DMS153 treated with DMSO at 0.1 percent for 48 hours (cell line): ENCODE measurements around the gene KLHDC4.
A peak's percentile ranks its signal among the peaks of the same experiment; 100 is the strongest.
"Not testable (repeated sequence)": the region's sequence is repeated elsewhere in the genome, so short reads cannot be mapped to it uniquely, and the experiment has no call there.

ENCODE experiments used
- DNase-seq: peaks from one replicate; lab custom pipeline; 2025; ENCODE audit not compliant: unreplicated experiment; lab: John Stamatoyannopoulos, UW

The KLHDC4 gene

DNA sequence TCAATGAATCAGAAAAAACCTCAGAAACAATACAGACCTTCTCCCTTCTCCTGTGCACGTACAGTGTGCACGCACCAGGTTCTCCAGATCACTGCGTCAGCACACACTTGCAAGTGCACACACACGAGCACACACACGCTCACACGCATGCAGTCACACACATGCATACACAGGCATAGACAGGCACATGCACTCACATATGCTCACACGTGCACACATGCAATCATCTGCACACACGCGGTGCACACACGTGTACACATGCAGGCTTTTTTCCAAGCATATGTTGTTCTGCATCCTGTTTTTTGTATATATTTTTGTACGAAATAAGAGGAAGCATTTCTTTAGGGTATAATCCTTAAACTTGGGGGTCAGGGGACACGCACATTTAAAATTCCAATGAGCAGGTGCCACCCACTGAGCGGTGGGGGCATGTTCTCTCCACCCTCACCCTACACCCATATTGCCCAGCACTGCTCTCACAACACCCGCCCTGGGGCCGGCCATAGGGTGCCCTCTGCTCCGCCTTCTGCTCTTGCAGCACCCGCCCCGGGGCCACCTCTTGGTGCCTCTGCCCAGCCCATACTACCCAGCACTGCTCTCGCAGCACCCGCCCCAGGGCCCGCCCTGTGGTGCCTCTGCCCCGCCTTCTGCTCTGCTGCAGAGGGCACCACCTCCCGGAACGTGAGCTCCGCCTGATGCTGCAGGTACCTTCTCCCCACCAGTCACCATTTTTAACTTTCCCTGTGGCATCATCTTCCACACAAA, 20.9 kb downstream of the KLHDC4 start:
- no peak for DNase-seq

DNA sequence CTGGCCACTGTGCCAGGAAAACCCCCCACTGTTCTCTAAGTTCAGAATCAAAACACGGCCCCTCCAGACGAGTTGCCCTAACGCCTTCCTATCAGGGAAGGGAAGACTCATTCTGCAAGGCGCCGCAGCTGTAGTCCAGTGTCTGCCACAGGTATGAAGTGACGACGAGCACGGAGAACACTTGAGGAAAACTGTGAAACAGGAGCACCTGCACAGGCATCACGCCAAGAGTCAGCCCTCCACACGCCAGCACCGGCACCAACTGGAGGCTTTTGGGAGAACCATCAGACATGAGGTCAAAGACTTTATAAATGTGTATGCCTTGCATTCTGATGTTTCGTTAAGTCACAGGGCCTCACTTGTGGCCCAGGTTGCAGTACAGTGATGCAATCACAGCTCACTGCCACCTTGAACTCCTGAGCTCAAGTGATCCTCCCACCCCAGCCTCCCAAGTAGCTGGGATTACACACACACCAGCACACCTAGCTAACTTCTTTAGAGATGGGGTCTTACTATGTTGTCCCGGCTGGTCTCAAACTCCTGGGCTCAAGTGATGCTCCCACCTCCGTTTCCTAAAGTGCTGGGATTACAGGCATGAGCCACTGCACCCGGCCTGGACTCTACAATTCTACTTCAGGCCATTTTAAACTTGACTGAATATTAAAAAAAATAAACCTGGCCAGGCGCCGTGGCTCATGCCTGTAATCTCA, 22.9 kb downstream of the KLHDC4 start:
- no peak for DNase-seq

DNA sequence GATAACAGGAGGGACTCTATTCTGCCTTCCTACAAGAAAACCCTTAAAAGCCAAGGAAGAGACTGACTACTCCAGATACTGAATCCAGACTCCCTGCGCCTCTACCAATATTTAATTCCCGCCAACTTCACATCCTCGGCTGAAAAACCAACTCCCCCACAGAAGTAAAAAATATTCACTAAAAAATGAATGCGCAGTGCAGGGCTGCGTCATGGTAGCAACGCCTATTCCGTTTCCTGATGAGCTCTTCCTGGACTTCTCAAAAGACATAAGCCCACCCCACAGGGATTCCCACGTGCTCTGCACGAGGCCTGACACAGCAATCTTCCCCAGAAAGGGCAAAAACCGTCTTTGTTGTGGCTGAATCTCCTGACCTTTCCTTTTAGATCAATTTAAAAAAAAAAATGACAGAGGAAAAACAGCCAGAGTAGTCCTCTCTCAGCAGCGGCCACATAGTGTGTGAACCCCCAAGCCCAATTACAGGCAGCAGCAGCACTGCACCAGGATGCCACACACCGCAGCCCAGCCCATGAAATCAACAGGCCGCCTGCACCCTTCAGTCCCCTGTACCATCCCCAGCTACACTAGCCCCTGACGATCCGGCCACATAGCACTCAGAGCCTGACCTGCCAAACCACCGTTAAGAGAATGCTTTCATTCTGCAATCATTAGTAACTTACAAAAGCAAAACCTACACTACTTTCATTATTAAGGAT, 23.9 kb downstream of the KLHDC4 start:
- no peak for DNase-seq

DNA sequence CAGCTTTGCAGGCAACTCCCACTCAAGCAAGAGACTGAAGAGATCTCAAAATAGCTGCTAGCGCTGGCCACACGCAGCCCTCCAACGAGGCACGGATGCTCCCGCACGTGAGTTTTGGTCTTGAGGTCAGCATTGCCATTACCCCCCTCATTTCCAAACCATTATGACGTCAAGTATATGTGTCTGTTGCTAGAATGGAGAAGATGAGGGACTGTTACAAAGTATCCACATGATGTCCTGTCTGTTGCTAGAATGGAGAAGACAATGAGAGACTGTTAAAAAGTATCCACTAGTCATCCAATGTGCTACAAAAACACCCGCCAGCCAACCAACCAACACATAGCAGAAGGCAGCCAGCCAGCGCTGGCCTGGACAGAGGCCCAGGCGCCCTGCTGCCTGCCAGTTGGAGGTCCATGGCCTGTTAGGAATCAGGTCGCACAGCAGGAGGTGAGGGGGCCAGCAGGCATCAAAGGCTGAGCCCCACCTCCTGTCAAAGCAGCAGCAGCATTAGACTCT, 24.8 kb downstream of the KLHDC4 start:
- no peak for DNase-seq

DNA sequence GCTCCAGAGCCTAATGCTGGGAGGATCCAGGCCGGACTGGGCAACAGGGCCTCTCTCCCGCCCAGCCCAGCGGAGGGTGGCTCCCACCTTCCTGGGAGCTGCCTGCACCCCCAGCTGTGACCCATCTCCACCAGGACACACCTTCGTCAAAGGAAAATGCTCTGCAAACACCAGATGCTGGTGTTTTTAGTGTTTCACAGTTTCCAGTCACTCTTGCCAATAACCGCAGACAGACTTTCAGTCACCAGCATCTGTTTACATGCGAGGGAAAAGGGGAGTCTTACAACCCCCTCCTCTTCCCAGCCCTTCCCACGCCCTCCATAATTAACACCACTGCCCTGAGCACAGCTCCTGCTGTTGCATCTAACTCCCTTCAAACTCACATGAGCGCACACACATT, 25.3 kb downstream of the KLHDC4 start:
- DNase-seq: no peak

DNA sequence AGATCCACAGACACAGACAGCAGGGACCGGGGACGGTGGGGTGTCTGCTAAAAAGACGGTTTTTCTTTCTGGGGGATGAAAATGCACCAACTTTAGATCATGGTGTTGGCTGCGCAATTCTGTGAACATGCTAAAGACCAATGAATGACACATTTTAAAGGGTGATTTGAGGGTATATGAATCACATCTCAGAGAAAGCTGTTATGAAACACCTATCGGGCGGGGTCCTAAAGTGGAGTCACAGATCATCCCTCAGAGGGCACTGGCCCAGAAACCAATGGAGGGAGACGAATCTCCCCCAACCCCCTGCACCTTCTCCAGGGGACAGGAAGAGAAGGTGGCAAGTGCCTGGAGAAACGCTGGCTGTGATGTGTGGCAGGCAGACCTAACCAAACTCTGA, 26.0 kb downstream of the KLHDC4 start:
- no peak for DNase-seq

DNA sequence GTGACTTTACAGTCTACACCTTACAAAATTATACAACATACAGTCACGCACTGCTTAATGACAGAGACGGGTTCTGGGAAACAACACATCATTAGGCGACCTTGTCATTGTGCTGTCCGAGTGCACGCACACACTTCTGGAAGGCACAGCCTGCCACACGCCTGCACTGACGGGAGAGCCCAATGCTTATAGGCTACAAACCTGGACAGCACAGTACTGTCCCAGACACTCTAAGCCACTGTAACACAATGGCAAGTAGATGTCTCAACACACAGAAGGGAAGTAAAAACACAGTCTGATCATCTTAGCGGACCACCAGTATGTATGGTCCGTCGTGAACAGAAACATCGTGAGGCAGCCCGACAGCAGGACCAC, 29.8 kb downstream of the KLHDC4 start:
- no peak for DNase-seq

DNA sequence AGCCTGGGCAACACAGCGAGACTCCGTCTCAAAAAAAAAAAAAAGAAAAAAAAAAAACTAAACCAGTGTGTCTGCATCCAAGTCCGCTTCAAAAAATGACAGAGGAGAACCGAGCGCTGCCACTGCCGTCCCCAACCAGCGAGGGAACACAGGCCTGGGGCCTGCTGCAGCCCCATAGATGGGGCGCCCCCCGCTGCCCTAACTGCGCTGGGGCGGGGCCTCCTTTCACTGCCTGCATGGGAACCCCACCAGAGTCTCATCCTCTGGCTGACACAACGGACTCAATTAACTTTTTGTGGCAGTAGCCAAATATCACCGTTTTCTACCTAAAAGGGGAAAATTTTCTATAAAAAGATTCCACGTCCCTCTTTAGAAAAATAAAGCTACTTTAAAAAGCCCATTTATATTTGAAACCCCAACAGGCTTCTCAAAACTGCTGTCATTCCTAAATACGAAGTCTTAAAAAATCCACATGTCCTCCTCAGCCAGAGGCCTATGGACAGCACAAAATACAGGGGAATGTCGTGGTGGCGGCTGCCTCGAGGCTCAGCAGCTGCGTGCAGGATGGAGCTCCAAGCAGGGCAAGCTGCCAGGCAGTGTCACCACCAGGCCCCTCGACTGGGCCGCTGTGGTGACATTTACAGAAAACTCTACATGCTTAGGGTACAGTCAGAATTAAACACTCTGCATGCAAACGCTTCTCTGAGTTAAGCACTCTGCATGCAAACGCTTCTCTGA, 30.3 kb downstream of the KLHDC4 start:
- DNase-seq: no peak

DNA sequence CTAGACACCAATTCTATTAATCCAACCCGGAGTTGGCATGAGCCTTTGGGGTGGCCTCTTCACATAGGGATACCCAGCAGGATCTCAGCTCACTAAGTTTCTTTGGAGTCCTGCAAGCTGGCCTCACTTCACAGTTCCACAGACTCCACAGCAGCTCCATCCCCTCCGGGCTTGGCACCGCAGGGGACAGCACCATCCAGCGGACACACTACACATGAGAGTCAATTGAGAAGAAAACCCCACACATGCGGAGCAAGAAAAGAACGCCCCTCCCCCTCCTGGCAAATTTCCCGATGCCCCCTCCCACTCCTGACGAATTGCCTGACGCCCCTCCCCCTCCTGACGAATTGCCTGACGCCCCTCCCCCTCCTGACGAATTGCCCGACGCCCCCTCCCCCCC, 31.1 kb downstream of the KLHDC4 start:
- no peak for DNase-seq

DNA sequence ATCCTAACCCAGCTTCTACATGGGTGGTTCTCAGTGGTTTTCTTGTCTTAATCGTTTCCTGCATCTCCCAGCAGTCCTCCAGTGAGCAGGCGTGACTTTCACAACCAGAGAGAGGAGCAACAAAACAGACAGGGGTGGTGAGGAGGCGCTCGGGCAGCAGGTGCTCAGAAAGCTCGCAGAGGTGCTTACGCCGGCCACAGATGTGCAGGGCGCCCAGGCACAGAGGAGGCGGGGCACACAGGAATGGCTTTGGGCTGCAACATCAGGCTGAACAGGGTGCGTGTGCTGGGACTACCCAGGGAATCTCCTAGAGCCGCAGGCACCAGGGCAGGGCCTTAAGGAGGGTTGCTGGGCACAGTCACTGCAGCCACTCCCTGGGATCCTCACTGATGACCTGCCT, 32.6 kb downstream of the KLHDC4 start:
- peak; percentile 76 for DNase-seq

DNA sequence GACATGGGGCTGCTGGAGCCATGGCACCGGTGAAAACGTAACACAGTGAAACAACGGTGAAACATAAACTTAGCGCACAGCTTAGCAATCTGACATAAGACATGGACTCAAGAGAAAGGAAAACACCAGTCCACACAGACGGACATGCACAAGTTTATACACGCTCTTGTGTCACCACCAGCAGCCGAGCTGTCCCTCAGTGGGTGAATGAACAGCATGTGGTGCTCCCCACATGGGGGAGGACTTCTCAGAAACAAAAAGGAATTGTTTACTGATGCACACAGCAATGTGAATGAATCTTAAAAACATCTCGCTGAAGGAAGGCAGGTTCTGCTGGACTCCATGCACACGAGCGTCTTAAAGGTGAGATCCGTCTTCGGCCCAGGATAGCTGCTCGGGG, 34.2 kb downstream of the KLHDC4 start:
- DNase-seq: no peak

DNA sequence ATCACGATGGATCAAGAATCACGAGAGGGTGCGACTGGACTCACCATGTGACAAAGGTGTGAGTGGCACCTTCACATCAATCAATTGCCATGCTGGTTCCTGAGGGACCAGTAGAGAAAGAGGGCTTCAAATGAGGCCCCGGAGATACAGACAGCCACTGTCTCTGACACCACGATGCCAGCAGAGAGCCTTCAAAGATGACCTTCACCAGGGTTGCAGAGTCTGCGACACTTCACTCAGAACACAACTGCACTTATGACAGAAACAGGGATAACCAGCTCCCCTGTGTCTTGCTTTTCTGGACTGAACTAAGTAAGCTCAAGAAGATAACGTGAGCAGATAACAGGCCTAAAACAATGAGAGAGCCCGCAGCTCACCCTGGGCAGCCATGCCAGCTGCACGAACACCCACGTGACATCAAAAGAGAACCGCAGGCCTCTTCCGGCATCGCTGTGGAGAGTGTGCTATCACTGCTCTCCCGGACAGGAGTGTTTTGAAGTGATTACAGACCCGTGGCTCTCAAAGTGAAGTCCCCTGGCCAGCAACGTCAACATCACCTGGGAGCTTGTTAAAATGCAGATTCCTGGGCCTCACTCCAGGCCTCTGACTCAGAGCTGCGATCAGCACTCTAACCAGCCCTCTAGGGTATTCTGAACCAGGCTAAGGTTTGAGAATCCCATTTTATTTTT, 36.4 kb downstream of the KLHDC4 start:
- DNase-seq: no peak

DNA sequence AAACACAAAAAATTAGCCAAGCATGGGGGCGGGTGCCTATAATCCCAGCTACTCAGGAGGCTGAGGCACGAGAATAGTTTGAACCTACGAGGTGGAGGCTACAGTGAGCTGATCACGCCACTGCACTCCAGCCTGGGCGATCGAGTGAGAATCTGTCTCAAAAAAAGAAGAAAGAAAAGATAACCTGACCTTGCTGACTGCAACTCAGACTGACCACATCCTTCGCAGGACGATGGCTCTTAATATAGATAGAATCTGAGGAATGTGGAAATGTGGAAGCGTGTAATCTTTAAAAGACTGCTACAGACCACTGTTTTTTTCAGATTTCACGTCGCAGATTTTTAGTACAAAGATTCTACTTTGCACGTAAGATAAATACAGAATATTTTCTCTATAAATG, 37.8 kb downstream of the KLHDC4 start:
- no peak for DNase-seq

DNA sequence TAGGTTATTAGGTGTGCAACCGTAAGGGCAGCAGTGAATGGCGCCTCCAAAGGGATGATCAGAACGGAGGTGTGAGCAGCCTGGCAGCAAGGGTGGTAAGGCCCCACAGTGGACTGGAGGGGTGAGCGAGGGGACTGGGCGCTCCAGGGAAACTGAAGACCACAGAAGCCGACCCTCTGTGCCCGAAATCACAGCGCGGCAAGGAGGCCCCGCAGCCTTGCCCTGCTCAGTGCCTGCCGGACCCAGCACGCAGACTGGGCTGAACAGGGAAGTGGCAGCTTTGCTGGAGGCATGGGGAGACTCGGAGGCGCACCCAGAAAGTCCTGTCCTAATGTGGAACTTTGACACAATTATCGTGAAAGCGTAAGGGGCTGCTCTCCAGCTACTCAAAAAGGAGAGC, 38.4 kb downstream of the KLHDC4 start:
- no peak for DNase-seq

DNA sequence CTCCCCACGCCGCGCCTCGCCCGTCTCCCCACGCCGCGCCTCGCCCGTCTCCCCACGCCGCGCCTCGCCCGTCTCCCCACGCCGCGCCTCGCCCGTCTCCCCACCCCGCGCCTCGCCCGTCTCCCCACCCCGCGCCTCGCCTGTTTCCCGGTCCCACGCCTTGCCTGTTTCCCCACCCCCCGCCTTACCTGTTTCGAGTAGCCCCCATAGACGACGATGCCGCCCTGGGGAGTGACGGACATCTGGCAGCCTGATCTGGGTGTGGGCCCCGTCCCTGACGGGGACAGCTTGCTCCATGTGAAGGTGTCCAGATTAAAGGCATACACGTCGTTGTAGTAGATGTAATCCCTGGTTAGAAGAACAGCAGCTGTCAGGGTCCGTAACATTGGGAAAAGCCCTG, 39.2 kb downstream of the KLHDC4 start:
- not testable (repeated sequence) for DNase-seq

DNA sequence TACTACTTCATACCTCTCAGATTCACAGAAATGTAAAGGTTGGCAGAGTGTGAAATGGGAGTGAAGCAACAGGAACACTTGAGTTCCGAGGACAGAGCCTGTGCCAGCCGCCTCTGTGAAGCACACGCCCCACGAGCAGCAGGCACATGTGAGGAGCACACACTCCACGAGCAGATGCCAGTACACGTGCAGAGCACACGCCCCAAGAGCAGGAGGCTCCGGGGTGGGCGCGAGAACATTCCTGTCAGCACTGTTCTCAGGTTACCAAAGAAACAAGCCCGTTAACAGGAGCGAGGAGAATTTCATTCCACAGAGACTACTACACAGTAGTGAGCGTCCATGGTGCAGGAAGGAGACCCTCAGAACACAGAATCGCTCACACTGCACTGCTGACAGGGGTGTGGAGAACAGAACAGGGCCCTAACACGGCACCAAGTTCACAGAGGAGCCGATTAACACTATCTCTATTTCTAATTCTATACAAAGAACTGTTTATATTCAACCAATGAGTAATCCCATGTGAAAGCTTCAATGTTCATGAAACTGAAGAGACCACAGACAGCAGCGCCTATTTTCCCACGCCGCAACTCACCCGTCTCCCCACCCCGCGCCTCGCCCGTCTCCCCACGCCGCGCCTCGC, 40.1 kb downstream of the KLHDC4 start:
- DNase-seq: no peak

DNA sequence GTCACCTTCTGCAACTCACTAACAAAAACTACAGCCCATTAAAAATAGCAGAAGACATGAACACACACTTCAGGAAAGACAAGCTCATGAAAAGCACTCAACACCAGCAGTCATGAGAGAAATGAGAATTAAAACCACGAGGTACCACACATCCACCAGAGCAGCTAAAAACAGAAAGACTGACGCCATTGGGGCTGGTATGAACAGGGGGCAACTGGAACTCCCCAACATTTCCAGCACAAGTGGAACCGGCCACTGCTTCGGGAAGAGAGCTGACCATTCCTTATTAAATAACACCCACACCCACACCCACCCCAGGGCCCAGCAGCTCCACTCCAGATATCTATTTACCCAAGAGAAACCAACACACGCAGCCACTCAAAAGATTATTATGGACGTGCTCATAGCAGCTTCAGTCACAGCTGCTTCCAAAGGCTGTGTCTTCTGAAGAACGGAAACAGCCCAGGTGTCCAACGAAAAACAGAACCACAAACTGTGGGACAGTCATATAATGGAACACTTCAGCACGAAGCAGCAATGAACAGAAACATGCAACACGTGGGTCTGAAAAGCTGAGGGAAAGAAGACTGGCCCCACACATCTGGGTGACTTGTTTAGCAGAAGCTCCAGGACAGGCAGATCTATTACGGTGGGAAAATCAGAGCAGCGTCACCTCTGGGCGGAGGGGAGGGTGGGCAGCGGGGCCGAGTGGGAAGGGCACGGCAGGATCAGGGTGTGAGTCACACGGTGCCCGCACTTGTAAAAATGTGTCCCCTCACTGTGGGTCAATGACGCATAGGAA, 41.1 kb downstream of the KLHDC4 start:
- DNase-seq: peak; percentile 33

DNA sequence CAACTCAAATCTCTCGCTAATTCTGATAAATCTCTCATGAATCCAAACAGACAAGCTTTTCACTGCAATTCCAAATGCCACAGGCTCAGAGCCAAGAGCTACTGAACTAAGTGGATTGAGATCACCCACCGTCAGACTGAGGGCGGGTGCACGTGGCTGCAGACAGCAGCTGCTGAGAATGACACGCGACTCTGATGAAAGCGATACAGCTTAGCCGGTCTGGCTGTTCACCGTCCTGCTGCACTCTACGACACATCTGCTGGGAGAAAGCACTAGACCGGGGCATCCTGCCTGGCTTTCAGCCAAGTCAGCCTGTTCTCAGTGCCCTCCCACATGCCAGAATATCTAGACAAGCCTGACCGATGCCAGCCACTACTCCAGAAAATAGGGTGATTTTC, 42.6 kb downstream of the KLHDC4 start:
- peak; percentile 85 for DNase-seq

DNA sequence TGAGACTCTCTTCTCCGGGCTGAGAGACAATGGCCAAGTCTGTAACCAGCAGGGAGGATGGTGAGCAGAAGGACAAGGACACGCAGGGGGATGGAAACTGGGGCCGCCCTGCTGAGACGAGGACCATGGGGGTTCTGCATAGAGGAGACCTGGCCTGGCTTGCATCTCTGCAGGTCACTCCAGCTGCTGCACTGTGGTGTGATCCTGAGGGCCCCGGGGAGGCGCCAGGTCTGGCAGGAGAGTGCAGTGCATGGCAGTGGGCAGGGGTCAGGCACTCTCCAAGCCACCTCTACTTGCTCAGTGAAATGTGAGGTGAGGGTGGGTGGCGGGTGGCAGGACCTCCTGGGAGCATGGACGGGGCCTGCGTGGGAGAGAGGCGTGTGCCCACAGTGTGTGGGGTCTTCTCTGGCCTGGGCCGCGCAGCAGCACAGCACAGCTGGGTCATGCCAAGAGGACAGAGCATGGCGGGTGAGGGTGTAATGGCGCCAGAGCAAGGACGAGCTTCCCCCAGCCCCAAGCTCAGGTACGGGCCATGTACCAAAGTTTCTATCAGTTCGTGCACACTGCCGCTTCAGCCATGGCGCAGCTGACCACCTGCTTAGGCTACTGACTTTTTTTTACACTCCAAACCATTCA, 43.1 kb downstream of the KLHDC4 start:
- no peak for DNase-seq
